H1 (cell line): ENCODE results near the gene HDAC10. TPM values are rescaled to one million over a fixed set of nuclear protein-coding genes. Genes with fewer than 3 reads are reported as not detected.

Experiments
- CTCF ChIA-PET: fragments of 300-600 bp; sonication (Branson Sonifier 250); formaldehyde crosslinking; loops from one replicate; lab custom pipeline; 2021; ENCODE audit not compliant: partially characterized antibody; lab: Charles Lee
- POLR2A ChIA-PET: fragments of 300-600 bp; sonication (Branson Sonifier 250); formaldehyde crosslinking; loops from one replicate; lab custom pipeline; 2021; ENCODE audit warnings: inconsistent platforms; ENCODE audit not compliant: partially characterized antibody; lab: Charles Lee
- DNase-seq, 2 experiments: peaks; one replicate each; pipeline versions ENCODE4 v3.0.0 to v3.0.0-alpha.2; 2010 to 2022; ENCODE audit warnings: low spot score in 2 of 2, low read depth in 1 of 2, mixed read lengths in 1 of 2
- FAIRE-seq: peaks from 2 replicates; lab custom pipeline; 2011; peaks lifted over from hg19 to GRCh38; lab: Jason Lieb, UNC
- H2AFZ ChIP-seq: 2 replicates; pipeline ENCODE4 v1.8.1; 2012; ENCODE audit warnings: low read length, inconsistent platforms
- H2AK5ac ChIP-seq: 2 replicates; pipeline ENCODE4 v1.6.1; 2013; ENCODE audit warnings: low read depth, low read length
- H2BK120ac ChIP-seq: replicated peaks from 2 replicates; pipeline ENCODE3; 2013; ENCODE audit warnings: low read depth, low read length, inconsistent platforms
- H2BK12ac ChIP-seq: 2 replicates; pipeline ENCODE4 v1.6.1; 2013; ENCODE audit warnings: low read depth, low read length
- H2BK15ac ChIP-seq: 2 replicates; pipeline ENCODE4 v1.6.1; 2013; ENCODE audit warnings: low read length
- H2BK20ac ChIP-seq: 2 replicates; pipeline ENCODE4 v1.6.1; 2013; ENCODE audit warnings: low read length
- H2BK5ac ChIP-seq: 2 replicates; pipeline ENCODE4 v1.6.1; 2013; ENCODE audit warnings: low read depth, low read length
- H3K14ac ChIP-seq: 2 replicates; pipeline ENCODE4 v1.6.1; 2013; ENCODE audit warnings: inconsistent platforms; ENCODE audit not compliant: insufficient read length
- H3K18ac ChIP-seq: 2 replicates; pipeline ENCODE4 v1.6.1; 2013; ENCODE audit warnings: low read length; ENCODE audit errors: extremely low read depth
- H3K23ac ChIP-seq: 2 replicates; pipeline ENCODE4 v1.6.1; 2013; ENCODE audit warnings: inconsistent platforms; ENCODE audit not compliant: insufficient read length
- H3K23me2 ChIP-seq: 2 replicates; pipeline ENCODE4 v1.6.1; 2013; ENCODE audit warnings: low read depth, low read length
- H3K27ac ChIP-seq: 2 replicates; pipeline ENCODE4 v1.6.1; 2011; ENCODE audit warnings: low read depth, low read length, inconsistent platforms
- H3K27me3 ChIP-seq, 4 experiments: replicated peaks in 1 of 4; 1 replicate in 1 of 4; 2 replicates in 3 of 4; pipeline versions ENCODE4 v1.6.1 to v1.8.1; 2011 to 2013; ENCODE audit warnings: low read length in 3 of 4, mild to moderate bottlenecking in 3 of 4, inconsistent platforms in 2 of 4, mixed read lengths in 2 of 4, moderate library complexity in 1 of 4; ENCODE audit not compliant: control insufficient read depth in 3 of 4, insufficient read depth in 3 of 4; ENCODE audit errors: extremely low read depth in 1 of 4
- H3K36me3 ChIP-seq, 4 experiments: 2 replicates each; pipeline versions ENCODE4 v1.6.1 to v1.8.1; 2011 to 2013; ENCODE audit warnings: mild to moderate bottlenecking in 4 of 4, low read length in 3 of 4, moderate library complexity in 2 of 4, control low read depth in 1 of 4, inconsistent platforms in 1 of 4; ENCODE audit not compliant: insufficient read depth in 4 of 4, control insufficient read depth in 2 of 4
- H3K4ac ChIP-seq: replicated peaks from 2 replicates; pipeline ENCODE3; 2013; ENCODE audit warnings: low read length, low read depth, mixed read lengths, inconsistent platforms; ENCODE audit not compliant: insufficient read length
- H3K4me1 ChIP-seq, 4 experiments: replicated peaks in 1 of 4; 1 replicate in 1 of 4; 2 replicates in 3 of 4; pipeline versions ENCODE4 v1.6.1 to v1.8.1; 2011 to 2013; ENCODE audit warnings: low read length in 3 of 4, inconsistent platforms in 2 of 4, mixed read lengths in 1 of 4; ENCODE audit not compliant: insufficient read depth in 4 of 4, control insufficient read depth in 3 of 4
- H3K4me2 ChIP-seq, 2 experiments: 2 replicates each; pipeline versions ENCODE4 v1.6.1 to v1.8.1; 2011 to 2013; ENCODE audit warnings: low read depth in 2 of 2, low read length in 2 of 2, control low read depth in 1 of 2, inconsistent platforms in 1 of 2, mild to moderate bottlenecking in 1 of 2; ENCODE audit not compliant: insufficient read depth in 1 of 2
- H3K4me3 ChIP-seq, 4 experiments: fragments of 200-600, 300-600 bp in 1 of 4; sonication (generic), shearing (Covaris generic), sonication (Bioruptor Twin) in 1 of 4; 2 replicates each; pipeline versions ENCODE4 v1.5.1 to v1.8.1; 2011 to 2016; ENCODE audit warnings: low read length in 4 of 4, low read depth in 3 of 4, control low read depth in 2 of 4, inconsistent platforms in 2 of 4, mild to moderate bottlenecking in 2 of 4, mixed read lengths in 1 of 4, moderate library complexity in 1 of 4; ENCODE audit not compliant: insufficient read depth in 2 of 4; ENCODE audit errors: extremely low read depth in 1 of 4
- H3K56ac ChIP-seq: replicated peaks from 2 replicates; pipeline ENCODE3; 2013; ENCODE audit warnings: low read depth, mild to moderate bottlenecking, mixed read lengths, low read length, inconsistent platforms; ENCODE audit not compliant: insufficient read length
- H3K79me1 ChIP-seq: 2 replicates; pipeline ENCODE4 v1.6.1; 2013; ENCODE audit warnings: low read depth, low read length, control low read depth
- H3K79me2 ChIP-seq, 2 experiments: 2 replicates each; pipeline versions ENCODE4 v1.6.1 to v1.8.1; 2012 to 2013; ENCODE audit warnings: low read length in 2 of 2, mild to moderate bottlenecking in 2 of 2, inconsistent platforms in 1 of 2; ENCODE audit not compliant: insufficient read depth in 2 of 2, control insufficient read depth in 1 of 2
- H3K9ac ChIP-seq, 4 experiments: replicated peaks in 1 of 4; 1 replicate in 1 of 4; 2 replicates in 3 of 4; pipeline versions ENCODE4 v1.6.1 to v1.8.1; 2011 to 2013; ENCODE audit warnings: low read depth in 3 of 4, low read length in 3 of 4, control low read depth in 2 of 4, mild to moderate bottlenecking in 2 of 4, moderate library complexity in 2 of 4, inconsistent platforms in 1 of 4; ENCODE audit errors: extremely low read depth in 1 of 4
- H3K9me3 ChIP-seq, 2 experiments: 2 replicates each; pipeline versions ENCODE4 v1.6.1 to v1.8.1; 2012 to 2013; ENCODE audit warnings: mild to moderate bottlenecking in 2 of 2, moderate library complexity in 2 of 2, control low read depth in 1 of 2, inconsistent platforms in 1 of 2, low read depth in 1 of 2, low read length in 1 of 2, mixed read lengths in 1 of 2; ENCODE audit not compliant: insufficient read depth in 2 of 2
- H4K20me1 ChIP-seq, 2 experiments: replicated peaks in 1 of 2; 2 replicates each; pipeline versions ENCODE3 to v1.8.1; 2011 to 2013; ENCODE audit warnings: inconsistent platforms in 2 of 2, low read length in 2 of 2, mild to moderate bottlenecking in 1 of 2; ENCODE audit not compliant: insufficient read depth in 2 of 2, control insufficient read depth in 1 of 2
- H4K5ac ChIP-seq: 2 replicates; pipeline ENCODE4 v1.6.1; 2013; ENCODE audit warnings: low read length, low read depth, mixed read lengths, inconsistent platforms; ENCODE audit not compliant: insufficient read length
- H4K8ac ChIP-seq: 2 replicates; pipeline ENCODE4 v1.8.0; 2013; ENCODE audit warnings: mild to moderate bottlenecking, moderate library complexity, low read length, inconsistent platforms; ENCODE audit not compliant: insufficient read depth; ENCODE audit errors: extremely low read depth
- H4K91ac ChIP-seq: replicated peaks from 2 replicates; pipeline ENCODE3; 2013; ENCODE audit warnings: low read length, mixed read lengths, inconsistent platforms; ENCODE audit not compliant: insufficient read length
- ASH2L ChIP-seq: fragments of 200-600, 300-600 bp; sonication (generic); IDR thresholded peaks from one replicate; pipeline ENCODE4 v1.7.1; 2017; ENCODE audit warnings: low read length
- EP300 ChIP-seq, 2 experiments: IDR thresholded peaks; 1 replicate in 1 of 2; 2 replicates in 1 of 2; pipeline ENCODE4 v1.6.1; 2011 to 2012; ENCODE audit warnings: low read depth in 2 of 2, low read length in 2 of 2, mild to moderate bottlenecking in 2 of 2, borderline replicate concordance in 1 of 2, inconsistent platforms in 1 of 2, moderate library complexity in 1 of 2
- KDM4A ChIP-seq: IDR thresholded peaks from one replicate; pipeline ENCODE4 v1.7.1; 2012; ENCODE audit warnings: low read depth, mild to moderate bottlenecking, moderate library complexity, low read length, inconsistent platforms; ENCODE audit not compliant: severe bottlenecking
- KDM5A ChIP-seq: fragments of 200-600 bp; IDR thresholded peaks from 2 replicates; pipeline ENCODE4 v1.7.1; 2012; ENCODE audit warnings: mild to moderate bottlenecking, low read length, inconsistent platforms, mixed read lengths
- RNF2 ChIP-seq: fragments of 200-900, 300-1000 bp; sonication (generic); IDR thresholded peaks from 2 replicates; pipeline ENCODE4 v1.7.1; 2016; ENCODE audit warnings: borderline replicate concordance, low read depth, mild to moderate bottlenecking, antibody characterized with exemption, low read length; ENCODE audit not compliant: poor library complexity, severe bottlenecking; ENCODE audit errors: missing control alignments
- SIN3A ChIP-seq, 2 experiments: IDR thresholded peaks in 1 of 2; conservative IDR thresholded peaks in 1 of 2; 2 replicates each; pipeline ENCODE4 v1.6.1; 2011 to 2012; ENCODE audit warnings: low read length in 2 of 2, improper control_type of control experiment in 1 of 2, low read depth in 1 of 2, mild to moderate bottlenecking in 1 of 2
- SUZ12 ChIP-seq: fragments of 200-600 bp; sonication (generic); IDR thresholded peaks from 2 replicates; pipeline ENCODE4 v1.6.1; 2012; ENCODE audit warnings: mild to moderate bottlenecking, inconsistent platforms, low read length, moderate library complexity, mixed read lengths
- WGBS, 2 experiments: shearing (Covaris generic) in 1 of 2; methylation state at CpG; one replicate each; pipeline versions ENCODE4 v1.1.6 to v1.1.7; 2013 to 2015; ENCODE audit warnings: low lambda C conversion rate in 2 of 2, mixed read lengths in 2 of 2, inconsistent platforms in 1 of 2, low coverage in 1 of 2, missing lambda C conversion rate in 1 of 2; ENCODE audit not compliant: insufficient replicate concordance in 2 of 2, insufficient coverage in 1 of 2, insufficient read length in 1 of 2; ENCODE audit errors: extremely low coverage in 1 of 2, missing lambda C conversion rate in 1 of 2; 5-methylcytosine and 5-hydroxymethylcytosine counted together
- polyA plus RNA-seq, 7 experiments: library from polyadenylated mRNA; depleted of rRNA in 3 of 7; stranded (reverse) in 5 of 7; unstranded in 2 of 7; fragments of >200 nt in 5 of 7; fragments of 200-250 nt in 2 of 7; gene quantifications; 1 replicate in 5 of 7; 2 replicates in 1 of 7; 4 replicates in 1 of 7; pipeline versions ENCODE4 v1.2.1 to v1.2.3, GENCODE V29; 2011 to 2013; ENCODE audit warnings: missing spikeins in 2 of 7, mixed read lengths in 2 of 7
- total RNA-seq: library from RNA; stranded (reverse); fragmentation: NEBNext Ultra II Directional; extraction: Animal tissue kit (Norgen Biotek cat#: 25700); gene quantifications from 2 replicates; pipeline ENCODE4 v1.2.1, GENCODE V29; 2021
- TF ChIP-seq, protein P1 (sequence below): IDR thresholded peaks from 2 replicates; pipeline ENCODE4 v1.6.1; 2011; ENCODE audit warnings: low read depth, mild to moderate bottlenecking, low read length; ENCODE audit not compliant: insufficient read depth
- TF ChIP-seq, protein P2 (sequence below): IDR thresholded peaks from 2 replicates; pipeline ENCODE4 v1.6.1; 2012; ENCODE audit warnings: inconsistent platforms

HDAC10 gene
- total and polyA plus RNA-seq, 2 of the 8 experiments (the other 6 are each of a cell fraction or from before 2014, with no cell fraction given): 11.2 to 26.4 TPM

DNA sequence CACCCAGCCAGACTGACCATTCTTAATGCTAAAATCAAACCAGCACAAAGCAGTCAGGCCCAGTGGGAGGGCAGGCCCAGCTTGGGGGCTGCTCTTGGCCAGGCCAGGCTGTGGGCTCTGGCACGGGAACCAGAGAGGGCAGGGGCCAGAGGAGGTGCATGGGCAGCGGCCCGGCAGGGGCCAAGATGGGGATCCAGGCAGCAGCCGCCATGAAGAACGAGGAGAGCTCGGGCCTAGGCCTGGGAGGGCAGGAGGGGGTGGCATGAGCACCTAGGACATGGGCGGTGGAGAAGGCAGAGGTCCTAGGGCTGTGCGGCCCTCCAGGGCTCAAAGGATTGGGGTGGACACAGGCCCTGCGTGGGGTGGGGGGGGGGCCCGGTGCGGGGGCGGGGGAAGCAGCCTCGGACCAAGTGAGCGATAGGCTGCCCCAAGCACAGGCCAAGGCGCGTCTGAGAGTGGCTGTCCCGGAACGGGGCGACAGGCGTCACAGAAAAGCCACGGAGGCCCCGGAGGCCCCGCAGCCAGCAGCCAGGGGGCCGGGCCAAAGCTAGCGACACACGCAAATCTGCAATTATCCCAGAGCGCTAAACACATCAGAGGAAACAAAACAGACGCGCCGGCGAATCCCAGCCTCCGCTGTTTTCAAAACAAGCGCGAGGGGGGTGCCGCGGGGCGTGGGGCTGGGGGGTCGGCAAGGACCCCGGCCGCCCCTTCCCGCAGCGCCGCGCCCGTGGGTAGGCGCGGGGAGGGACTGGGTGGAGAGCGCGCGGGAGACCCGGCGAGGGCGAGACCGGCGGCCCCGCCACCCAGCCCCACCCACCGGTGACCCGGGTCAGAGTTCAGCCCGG is 48.1 kb upstream of the HDAC10 start:
- Histone ChIP-seq H2AK5ac (no peak overlapping the region), H4K20me1 (peaks cover 16 to 35% of the 10 kb centered on the region in 2 experiments), H3K23ac (no peak overlapping the region), H3K9ac (no peak overlapping the region), H3K23me2 (peaks cover 9% of the 10 kb centered on the region; the same call in 1 of the 2 replicates), H3K79me2 (peaks cover 0 to 32% of the 10 kb centered on the region in 2 experiments; a peak in 3 of 4 replicates), H3K27me3 (no peaks in the 10 kb centered on the region; a peak in 2 of 7 replicates), H3K4me1 (peaks cover 0 to 35% (median 20%) of the 10 kb centered on the region in 4 experiments; a peak in 6 of 7 replicates), H3K4me3 (peak overlapping the region; percentile 30 to 68 (median 34)), H2BK120ac (no peak overlapping the region), H3K14ac (no peak overlapping the region), H3K27ac (no peak overlapping the region), H3K4ac (no peak overlapping the region), H4K8ac (no peak overlapping the region), H3K4me2 (peak overlapping the region; percentile 53 to 77), H4K91ac (no peak overlapping the region), H3K9me3 (no peaks in the 10 kb centered on the region), H3K79me1 (peaks cover 22% of the 10 kb centered on the region), H3K56ac (no peak overlapping the region), H3K18ac (no peak overlapping the region), H2BK20ac (no peak overlapping the region), H2BK12ac (no peak overlapping the region), H3K36me3 (no peaks in the 10 kb centered on the region), H2BK5ac (no peak overlapping the region), H2AFZ (no peak overlapping the region), H4K5ac (no peak overlapping the region), H2BK15ac (no peak overlapping the region)
- WGBS, 2 experiments: 81% methylated on average over 8 of the region's 59 CpGs; no CpG with 5 or more reads in 1 of the 2 experiments
- POLR2A ChIA-PET: interaction anchor here (0.6 to 1.5 kb wide), 5 partner anchors 9 to 53 kb away, joined by 3 to 6 read pairs (median 4); no protein-coding TSS in a partner anchor
- DNase-seq (no peak), FAIRE-seq (no peak)
- CTCF ChIA-PET: interaction anchor here (0.6 to 2.6 kb wide), 7 partner anchors 17 to 102 kb away, joined by 3 to 10 read pairs (median 3); no protein-coding TSS in a partner anchor
- TF ChIP-seq SUZ12: no peak
- no peak for TF ChIP-seq RNF2
- TF ChIP-seq KDM4A: no peak
- no peak for TF ChIP-seq EP300 (IDR thresholded peaks at IDR 0.05; ENCODE audit: borderline replicate concordance in 1 of 2, low read depth in 2 of 2, low read length in 2 of 2)
- TF ChIP-seq, protein P1, sequence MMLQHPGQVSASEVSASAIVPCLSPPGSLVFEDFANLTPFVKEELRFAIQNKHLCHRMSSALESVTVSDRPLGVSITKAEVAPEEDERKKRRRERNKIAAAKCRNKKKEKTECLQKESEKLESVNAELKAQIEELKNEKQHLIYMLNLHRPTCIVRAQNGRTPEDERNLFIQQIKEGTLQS: no peak
- no peak for TF ChIP-seq ASH2L
- TF ChIP-seq, protein P2, sequence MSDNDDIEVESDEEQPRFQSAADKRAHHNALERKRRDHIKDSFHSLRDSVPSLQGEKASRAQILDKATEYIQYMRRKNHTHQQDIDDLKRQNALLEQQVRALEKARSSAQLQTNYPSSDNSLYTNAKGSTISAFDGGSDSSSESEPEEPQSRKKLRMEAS: no peak
- no peak for TF ChIP-seq KDM5A
- TF ChIP-seq SIN3A (conservative IDR thresholded peaks at IDR 0.05 in 1 of 2, IDR thresholded peaks at IDR 0.05 in 1 of 2; ENCODE audit: low read depth in 1 of 2, low read length in 2 of 2): no peak
